ENCODE measurements around the gene UBL5.
"Not testable (repeated sequence)": the region's sequence is repeated elsewhere in the genome, so short reads cannot be mapped to it uniquely, and the experiment has no call there.

UBL5 gene

GRCh38 chr19:9834726-9835506, 7.2 kb downstream of the UBL5 start, which contains the start of gene PIN1:
PIN1 (plus strand) TSS chr19:9835318; CDS start chr19:9835345, 27 bp downstream.
- peak; percentile 99 for DNase-seq (ENCODE audit: low read depth in 2 of 2)
- TF ChIP-seq, protein P1, sequence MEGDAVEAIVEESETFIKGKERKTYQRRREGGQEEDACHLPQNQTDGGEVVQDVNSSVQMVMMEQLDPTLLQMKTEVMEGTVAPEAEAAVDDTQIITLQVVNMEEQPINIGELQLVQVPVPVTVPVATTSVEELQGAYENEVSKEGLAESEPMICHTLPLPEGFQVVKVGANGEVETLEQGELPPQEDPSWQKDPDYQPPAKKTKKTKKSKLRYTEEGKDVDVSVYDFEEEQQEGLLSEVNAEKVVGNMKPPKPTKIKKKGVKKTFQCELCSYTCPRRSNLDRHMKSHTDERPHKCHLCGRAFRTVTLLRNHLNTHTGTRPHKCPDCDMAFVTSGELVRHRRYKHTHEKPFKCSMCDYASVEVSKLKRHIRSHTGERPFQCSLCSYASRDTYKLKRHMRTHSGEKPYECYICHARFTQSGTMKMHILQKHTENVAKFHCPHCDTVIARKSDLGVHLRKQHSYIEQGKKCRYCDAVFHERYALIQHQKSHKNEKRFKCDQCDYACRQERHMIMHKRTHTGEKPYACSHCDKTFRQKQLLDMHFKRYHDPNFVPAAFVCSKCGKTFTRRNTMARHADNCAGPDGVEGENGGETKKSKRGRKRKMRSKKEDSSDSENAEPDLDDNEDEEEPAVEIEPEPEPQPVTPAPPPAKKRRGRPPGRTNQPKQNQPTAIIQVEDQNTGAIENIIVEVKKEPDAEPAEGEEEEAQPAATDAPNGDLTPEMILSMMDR (IDR thresholded peaks at IDR 0.05; ENCODE audit: low read depth, low read length) = no peak
- peak within 1 kb of the TSS; percentile 88 to 89 for H3K4me3 ChIP-seq (replicated peaks in 1 of 2; ENCODE audit: low read depth in 2 of 2, low read length in 2 of 2)

DNA sequence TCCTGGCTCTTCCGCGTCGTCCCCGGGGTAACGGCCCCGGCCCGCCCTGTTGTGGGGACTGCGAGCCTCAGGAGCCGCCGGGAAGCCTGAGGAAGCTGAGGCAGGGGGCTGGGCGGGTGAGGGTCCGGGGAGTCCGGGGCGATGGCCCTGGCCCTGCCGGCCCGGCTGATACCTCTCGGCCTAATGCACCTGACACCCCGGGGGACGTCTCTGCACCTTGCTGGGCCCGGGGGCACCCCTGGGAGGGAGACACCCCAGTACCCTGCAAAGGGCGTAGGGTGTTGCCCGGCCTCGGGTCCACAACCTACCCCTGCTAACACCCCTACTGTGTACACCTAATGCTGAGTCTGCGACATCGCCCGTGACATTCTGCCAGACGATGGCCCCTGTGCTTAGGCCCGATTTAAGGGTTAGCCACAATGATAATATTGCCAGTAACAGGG, 7.8 kb downstream of the UBL5 start:
- no peak for DNase-seq (ENCODE audit: low read depth in 2 of 2)
- peak overlapping the region; percentile 88 to 89 for H3K4me3 ChIP-seq (replicated peaks in 1 of 2; ENCODE audit: low read depth in 2 of 2, low read length in 2 of 2)
- TF ChIP-seq, protein P1 (IDR thresholded peaks at IDR 0.05; ENCODE audit: low read depth, low read length) = no peak

DNA sequence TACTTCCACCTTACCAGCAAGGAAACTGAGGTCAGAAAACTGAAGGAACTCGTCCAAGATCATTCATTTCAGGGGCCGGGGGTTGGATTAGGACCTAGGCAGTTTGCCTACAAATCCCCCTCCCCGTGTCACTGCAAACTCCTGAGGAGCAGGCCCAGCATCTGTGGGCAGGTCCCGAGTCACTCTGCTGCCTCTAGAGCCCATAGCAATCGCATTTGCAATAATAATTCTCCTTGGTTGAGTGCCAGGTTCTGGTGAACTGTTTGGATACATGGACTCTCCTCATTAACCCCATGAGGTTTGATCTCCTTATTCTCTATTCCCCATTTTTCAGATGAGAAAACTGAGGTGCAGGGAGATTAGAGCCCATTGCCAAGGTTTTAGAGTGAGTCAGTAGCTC, 8.3 kb downstream of the UBL5 start:
- peak overlapping the region; percentile 88 to 89 for H3K4me3 ChIP-seq (replicated peaks in 1 of 2; ENCODE audit: low read depth in 2 of 2, low read length in 2 of 2)
- peak; percentile 36 to 51 for DNase-seq (ENCODE audit: low read depth in 2 of 2)
- TF ChIP-seq, protein P1 (IDR thresholded peaks at IDR 0.05; ENCODE audit: low read depth, low read length) = no peak

GRCh38 chr19:9838324-9838723, 10.6 kb downstream of the UBL5 start:
- DNase-seq (ENCODE audit: low read depth in 2 of 2) = no peak
- no peak overlapping the region for H3K4me3 ChIP-seq (replicated peaks in 1 of 2; ENCODE audit: low read depth in 2 of 2, low read length in 2 of 2)
- TF ChIP-seq, protein P1 (IDR thresholded peaks at IDR 0.05; ENCODE audit: low read depth, low read length) = no peak

DNA sequence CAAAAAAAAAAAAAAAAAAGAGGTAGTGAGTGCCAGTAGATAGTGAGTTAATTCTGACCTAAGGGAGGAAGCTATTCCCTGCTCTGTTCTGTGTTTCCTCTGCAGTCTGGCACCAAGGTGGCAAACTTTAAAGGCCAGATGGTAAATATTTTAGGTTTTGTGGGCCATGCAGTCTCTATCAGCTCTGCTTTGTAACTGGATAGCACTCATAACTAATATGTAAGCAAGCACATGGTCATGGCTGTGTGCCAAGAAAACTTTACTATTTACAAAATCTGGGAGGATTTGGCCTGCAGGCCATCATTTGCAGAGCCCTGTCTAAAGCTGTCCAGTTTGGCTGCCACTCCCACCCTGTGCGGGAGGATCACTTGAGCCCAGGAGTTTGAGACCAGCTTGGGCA, 11.7 kb downstream of the UBL5 start:
- H3K4me3 ChIP-seq (replicated peaks in 1 of 2; ENCODE audit: low read depth in 2 of 2, low read length in 2 of 2) = no peak overlapping the region
- TF ChIP-seq, protein P1 (IDR thresholded peaks at IDR 0.05; ENCODE audit: low read depth, low read length) = no peak
- peak in 1 of 2 donors; percentile 29 for DNase-seq (ENCODE audit: low read depth in 2 of 2)

- no peak for DNase-seq (ENCODE audit: low read depth in 2 of 2)
- TF ChIP-seq, protein P1 (IDR thresholded peaks at IDR 0.05; ENCODE audit: low read depth, low read length) = no peak
- no peak overlapping the region for H3K4me3 ChIP-seq (replicated peaks in 1 of 2; ENCODE audit: low read depth in 2 of 2, low read length in 2 of 2)
Measured at GRCh38 chr19:9842834-9843625, 15.3 kb downstream of the UBL5 start.

GRCh38 chr19:9843626-9844273, 16.0 kb downstream of the UBL5 start:
- H3K4me3 ChIP-seq (replicated peaks in 1 of 2; ENCODE audit: low read depth in 2 of 2, low read length in 2 of 2); DNase-seq (ENCODE audit: low read depth in 2 of 2): not testable (repeated sequence)
